GM12891 (cell line): ENCODE measurements around the gene SLC25A46.
"Not testable (repeated sequence)": the region's sequence is repeated elsewhere in the genome, so short reads cannot be mapped to it uniquely, and the experiment has no call there.

ENCODE experiments used
- DNase-seq: peaks from one replicate; pipeline ENCODE4 v3.0.0; 2011; ENCODE audit warnings: low spot score; ENCODE audit not compliant: insufficient read length
- FAIRE-seq: peaks from 2 replicates; lab custom pipeline; 2011; peaks lifted over from hg19 to GRCh38; lab: Jason Lieb, UNC
- PAX5 ChIP-seq: IDR thresholded peaks from 2 replicates; pipeline ENCODE4 v1.6.1; 2011; ENCODE audit warnings: low read length, moderate library complexity, mild to moderate bottlenecking; ENCODE audit not compliant: insufficient read depth, severe bottlenecking
- POLR2A ChIP-seq: IDR thresholded peaks from 2 replicates; pipeline ENCODE4 v1.6.1; 2011; ENCODE audit warnings: low read depth, low read length, control low read depth
- POLR2AphosphoS5 ChIP-seq: IDR thresholded peaks from 2 replicates; pipeline ENCODE4 v1.6.1; 2011; ENCODE audit warnings: low read depth, low read length, control low read depth
- POU2F2 ChIP-seq: IDR thresholded peaks from 2 replicates; pipeline ENCODE4 v1.6.1; 2011; ENCODE audit warnings: low read depth, mild to moderate bottlenecking, control low read depth, low read length, moderate library complexity
- SPI1 ChIP-seq: IDR thresholded peaks from 2 replicates; pipeline ENCODE4 v1.6.1; 2011; ENCODE audit warnings: low read depth, low read length, control low read depth
- TAF1 ChIP-seq: IDR thresholded peaks from 2 replicates; pipeline ENCODE4 v1.6.1; 2011; ENCODE audit warnings: low read depth, low read length, control low read depth

The SLC25A46 gene

GRCh38 chr5:110726249-110727024 is 12.4 kb upstream of the SLC25A46 start, which contains the start of gene TMEM232:
Gene TMEM232 (minus strand): TSS chr5:110726671. CDS start chr5:110667352, 59,319 bp downstream.
- DNase-seq (no peak), FAIRE-seq (peak; percentile 97)
- no peak for TF ChIP-seq PAX5
- TF ChIP-seq POLR2AphosphoS5, result no peak
- TF ChIP-seq POLR2A, result no peak
- no peak for TF ChIP-seq SPI1
- no peak for TF ChIP-seq TAF1
- no peak for TF ChIP-seq POU2F2

- DNase-seq, result no peak
- FAIRE-seq, result no peak
- TF ChIP-seq SPI1 (no peak), PAX5 (no peak), POLR2A (no peak), POLR2AphosphoS5 (no peak), TAF1 (no peak), POU2F2 (no peak)
Measured at GRCh38 chr5:110727025-110727314, 11.8 kb upstream of the SLC25A46 start.

GRCh38 chr5:110731499-110731898 is 7.3 kb upstream of the SLC25A46 start:
- not testable (repeated sequence) for DNase-seq, FAIRE-seq

GRCh38 chr5:110734101-110734500 is 4.7 kb upstream of the SLC25A46 start:
- DNase-seq (no peak), FAIRE-seq (no peak)
- TF ChIP-seq POU2F2, result no peak
- TF ChIP-seq TAF1, result no peak
- no peak for TF ChIP-seq PAX5
- TF ChIP-seq POLR2AphosphoS5, result no peak
- no peak for TF ChIP-seq POLR2A
- TF ChIP-seq SPI1, result no peak

GRCh38 chr5:110735556-110735955 is 3.3 kb upstream of the SLC25A46 start:
- TF ChIP-seq SPI1 (no peak), POLR2AphosphoS5 (no peak), TAF1 (no peak), POLR2A (no peak), POU2F2 (no peak), PAX5 (no peak)
- no peak for FAIRE-seq
- no peak for DNase-seq

- peak; percentile 57 for FAIRE-seq
- TF ChIP-seq POLR2A, result no peak
- TF ChIP-seq POU2F2, result no peak
- peak; percentile 33; the same call in 1 of the 2 replicates for TF ChIP-seq SPI1
- no peak for TF ChIP-seq TAF1
- TF ChIP-seq PAX5, result no peak
- no peak for TF ChIP-seq POLR2AphosphoS5
- no peak for DNase-seq
Measured at GRCh38 chr5:110736753-110737152, 2.1 kb upstream of the SLC25A46 start.

GRCh38 chr5:110738503-110738811 is 350 bp upstream of the SLC25A46 start:
- DNase-seq (peak; percentile 30), FAIRE-seq (no peak)
- TF ChIP-seq TAF1 (no peak), POU2F2 (no peak)

- TF ChIP-seq POLR2AphosphoS5 (peak; percentile 82; the same call in 1 of the 2 replicates), TAF1 (peak; percentile 60; the same call in 1 of the 2 replicates), SPI1 (peak; percentile 32; the same call in 1 of the 2 replicates), POU2F2 (peak; percentile 97), POLR2A (peak; percentile 81), PAX5 (no peak)
Measured at GRCh38 chr5:110751902-110752762, 13.3 kb downstream of the SLC25A46 start.

GRCh38 chr5:110752953-110753352 is 14.1 kb downstream of the SLC25A46 start:
- FAIRE-seq (peak; percentile 13), DNase-seq (no peak)
- TF ChIP-seq POU2F2, result no peak
- no peak for TF ChIP-seq SPI1

More at GRCh38 chr5:110751902-110752762, 13.3 kb downstream of the SLC25A46 start:
- peak; percentile 23 for DNase-seq
- FAIRE-seq, result peak; percentile 98

GRCh38 chr5:110753600-110753999 is 14.8 kb downstream of the SLC25A46 start:
- FAIRE-seq, result no peak
- TF ChIP-seq POLR2A (no peak), PAX5 (no peak), POU2F2 (no peak), POLR2AphosphoS5 (no peak), SPI1 (no peak), TAF1 (no peak)
- no peak for DNase-seq
